WTC11 (cell line): ENCODE results near the gene DCAF15. TPM values are rescaled to one million over a fixed set of nuclear protein-coding genes. Genes with fewer than 3 reads are reported as not detected.
A peak's percentile ranks its signal among the peaks of the same experiment; 100 is the strongest.

Experiments used
- AFF4 ChIP-seq: sonication (generic); formaldehyde crosslinking; IDR thresholded peaks from 2 replicates; pipeline ENCODE4 v1.8.1; 2023; ENCODE audit warnings: mild to moderate bottlenecking, missing genetic modification reagents, borderline replicate concordance
- AR ChIP-seq: fragments of 250-450 bp; sonication (Bioruptor Pico); IDR thresholded peaks from 2 replicates; pipeline ENCODE4 v1.9.0; 2021; ENCODE audit warnings: mild to moderate bottlenecking
- ATF2 ChIP-seq: sonication (generic); formaldehyde crosslinking; IDR thresholded peaks from 2 replicates; pipeline ENCODE4 v1.8.1; 2022; ENCODE audit warnings: low read depth, missing genetic modification reagents, borderline replicate concordance
- CBFB ChIP-seq: sonication (generic); formaldehyde crosslinking; IDR thresholded peaks from 2 replicates; pipeline ENCODE4 v1.8.1; 2022; ENCODE audit warnings: mild to moderate bottlenecking, low read depth, missing genetic modification reagents
- E2F1 ChIP-seq: sonication (generic); formaldehyde crosslinking; IDR thresholded peaks from 2 replicates; pipeline ENCODE4 v1.8.0; 2022; ENCODE audit warnings: mild to moderate bottlenecking, missing genetic modification reagents
- E2F4 ChIP-seq: sonication (generic); formaldehyde crosslinking; IDR thresholded peaks from 2 replicates; pipeline ENCODE4 v1.8.1; 2022; ENCODE audit warnings: low read depth, mild to moderate bottlenecking, moderate library complexity, missing genetic modification reagents, borderline replicate concordance
- GABPB1 ChIP-seq: sonication (generic); formaldehyde crosslinking; IDR thresholded peaks from 2 replicates; pipeline ENCODE4 v1.8.1; 2023; ENCODE audit warnings: mild to moderate bottlenecking, missing genetic modification reagents
- GRHL2 ChIP-seq: fragments of 250-450 bp; sonication (Bioruptor Pico); IDR thresholded peaks from 2 replicates; pipeline ENCODE4 v1.8.0; 2022; ENCODE audit warnings: mild to moderate bottlenecking, moderate library complexity; ENCODE audit not compliant: insufficient replicate concordance, severe bottlenecking
- HMGXB4 ChIP-seq: sonication (generic); formaldehyde crosslinking; IDR thresholded peaks from 2 replicates; pipeline ENCODE4 v1.8.1; 2023; ENCODE audit warnings: mild to moderate bottlenecking, moderate library complexity, missing genetic modification reagents
- KAT7 ChIP-seq: sonication (generic); formaldehyde crosslinking; IDR thresholded peaks from 2 replicates; pipeline ENCODE4 v1.8.1; 2023; ENCODE audit warnings: missing genetic modification reagents, mild to moderate bottlenecking, borderline replicate concordance
- MLX ChIP-seq: sonication (generic); formaldehyde crosslinking; IDR thresholded peaks from 2 replicates; pipeline ENCODE4 v1.8.1; 2023; ENCODE audit warnings: mild to moderate bottlenecking, missing genetic modification reagents, moderate library complexity
- NFYB ChIP-seq: sonication (generic); formaldehyde crosslinking; conservative IDR thresholded peaks from 2 replicates; pipeline ENCODE4 v1.8.0; 2022; ENCODE audit warnings: low read depth, missing genetic modification reagents
- NR3C1 ChIP-seq: sonication (generic); formaldehyde crosslinking; conservative IDR thresholded peaks from 2 replicates; pipeline ENCODE4 v1.8.1; 2023; ENCODE audit warnings: low read depth, mild to moderate bottlenecking, missing genetic modification reagents
- OVOL2 ChIP-seq: fragments of 250-450 bp; sonication (Bioruptor Pico); IDR thresholded peaks from 2 replicates; pipeline ENCODE4 v1.9.0; 2021; ENCODE audit warnings: mild to moderate bottlenecking, borderline replicate concordance
- SMAD3 ChIP-seq: sonication (generic); formaldehyde crosslinking; IDR thresholded peaks from 2 replicates; pipeline ENCODE4 v1.8.0; 2022; ENCODE audit warnings: missing genetic modification reagents, mild to moderate bottlenecking, borderline replicate concordance
- TCF7 ChIP-seq: sonication (generic); formaldehyde crosslinking; IDR thresholded peaks from 2 replicates; pipeline ENCODE4 v1.8.0; 2022; ENCODE audit warnings: mild to moderate bottlenecking, low read depth, missing genetic modification reagents, moderate library complexity
- TEAD1 ChIP-seq: sonication (generic); formaldehyde crosslinking; IDR thresholded peaks from 2 replicates; pipeline ENCODE4 v1.8.0; 2022; ENCODE audit warnings: mild to moderate bottlenecking, missing genetic modification reagents
- ZMAT4 ChIP-seq: fragments of 250-450 bp; sonication (Bioruptor Pico); IDR thresholded peaks from 2 replicates; pipeline ENCODE4 v1.9.0; 2021; ENCODE audit warnings: mild to moderate bottlenecking
- ZNF232 ChIP-seq: sonication (generic); formaldehyde crosslinking; IDR thresholded peaks from 2 replicates; pipeline ENCODE4 v1.8.0; 2022; ENCODE audit warnings: mild to moderate bottlenecking, missing genetic modification reagents
- ZNF425 ChIP-seq: fragments of 250-450 bp; sonication (Bioruptor Pico); conservative IDR thresholded peaks from 2 replicates; pipeline ENCODE4 v1.9.0; 2021; ENCODE audit warnings: mild to moderate bottlenecking
- total RNA-seq: library from RNA; stranded (reverse); gene quantifications from 3 replicates; pipeline ENCODE4 v1.2.3, GENCODE V29; 2021

DCAF15 gene
- total RNA-seq, 1 experiment from 2014 or later, result 82.9 TPM

GRCh38 chr19:13905634-13906520, 46.4 kb upstream of the DCAF15 start, which contains the start of the genes BRME1 and CC2D1A (continued):
- TF ChIP-seq ATF2 (CRISPR knock-in tag) (no peak), AR (CRISPR knock-in tag) (no peak), GRHL2 (CRISPR knock-in tag) (no peak), MLX (peak; percentile 77; the same call in 1 of the 2 replicates), KAT7 (no peak), AFF4 (CRISPR knock-in tag) (peak; percentile 81; the same call in 1 of the 2 replicates), ZNF425 (CRISPR knock-in tag) (no peak), NR3C1 (no peak), HMGXB4 (CRISPR knock-in tag) (peak; percentile 91), E2F1 (peak; percentile 95), E2F4 (CRISPR knock-in tag) (peak; percentile 97), SMAD3 (CRISPR knock-in tag) (peak; percentile 83; the same call in 1 of the 2 replicates), CBFB (0 out of 2 replicates have a peak, but pooled peaks have one; percentile 71), TCF7 (CRISPR knock-in tag) (0 out of 2 replicates have a peak, but pooled peaks have one; percentile 61), NFYB (CRISPR knock-in tag) (peak; percentile 52), OVOL2 (no peak), TEAD1 (CRISPR knock-in tag) (peak; percentile 96), ZMAT4 (CRISPR knock-in tag) (no peak), GABPB1 (peak; percentile 70), ZNF232 (CRISPR knock-in tag) (peak; percentile 83; the same call in 1 of the 2 replicates)
